ENCODE data around the gene PTPN6.

Gene PTPN6

DNA sequence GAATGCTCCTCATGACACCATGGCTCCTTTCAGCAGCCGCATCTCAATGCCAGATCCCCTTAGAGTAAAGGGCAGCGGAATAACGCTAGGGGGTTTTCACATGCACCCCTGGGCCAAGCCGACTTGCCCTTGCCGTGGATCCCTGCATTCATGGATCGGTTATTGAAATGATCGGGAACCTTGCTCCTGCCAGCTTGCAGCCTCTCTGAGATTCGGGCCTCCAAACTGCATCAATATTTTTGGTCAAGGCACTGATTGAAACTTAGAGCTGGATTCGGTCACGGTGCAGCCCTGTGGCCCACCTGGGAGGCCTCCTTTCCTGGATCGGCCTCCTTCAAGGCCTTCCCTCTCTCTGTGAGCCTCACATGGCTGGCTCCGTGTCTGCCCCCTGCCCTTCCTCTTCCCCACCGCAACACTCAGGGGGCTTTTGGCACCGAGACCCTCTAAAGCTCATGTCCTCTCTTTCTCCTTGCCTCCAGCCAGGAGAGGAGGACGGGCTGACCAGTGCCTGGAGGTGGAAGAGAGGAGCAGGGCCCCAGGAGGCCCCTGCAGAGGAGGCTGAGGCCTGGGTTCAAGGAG is 1.8 kb downstream of the PTPN6 start:
- H3K4me3 ChIP-seq (ENCODE audit: low read length), result peak overlapping the region; percentile 90; the same call in 1 of the 2 replicates
- no peak for TF ChIP-seq ZNF274 (IDR thresholded peaks at IDR 0.05; ENCODE audit: low read depth, low read length)

DNA sequence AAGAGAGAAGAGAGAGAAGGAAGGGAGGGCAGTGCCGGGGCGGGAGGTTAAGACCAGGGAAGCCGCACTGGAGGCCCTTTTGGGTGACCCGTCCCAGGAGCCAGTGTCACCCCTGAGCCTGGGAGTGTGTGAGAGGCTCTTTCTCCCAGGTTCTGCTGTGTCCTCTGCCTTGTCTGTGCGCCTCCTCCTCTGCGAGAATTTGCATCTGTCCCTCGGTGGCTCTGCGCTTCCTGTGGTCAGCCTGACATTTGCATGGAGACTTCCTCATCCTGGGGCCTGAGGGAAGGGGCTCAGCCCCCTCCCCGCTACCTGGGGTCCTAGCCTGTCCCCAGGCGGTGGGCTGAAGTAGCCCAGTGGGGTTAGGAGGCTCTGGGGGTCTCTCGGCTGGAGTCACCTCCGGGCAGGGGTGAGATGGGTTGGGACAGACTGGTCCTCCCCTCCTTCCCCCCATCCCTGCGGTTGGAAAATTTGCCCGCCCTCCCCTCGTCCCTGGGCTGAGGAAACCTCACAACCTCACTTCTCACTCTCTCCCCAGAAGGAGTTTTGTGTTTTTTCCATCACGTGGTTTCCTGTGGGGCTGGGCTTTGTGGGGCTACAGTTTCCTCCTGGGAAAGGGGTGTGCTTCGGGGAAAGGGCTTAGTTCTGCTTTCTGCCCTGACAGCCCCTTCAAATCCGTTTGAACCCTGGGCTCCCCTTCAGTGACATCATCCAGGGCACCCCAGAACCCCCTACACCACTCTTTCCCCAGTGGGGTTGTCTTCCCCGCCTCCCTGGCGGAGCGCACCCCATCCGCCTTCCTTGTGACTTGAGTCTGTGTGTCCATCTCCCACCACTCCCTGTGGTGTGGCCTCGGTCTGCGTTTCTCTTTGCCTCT is 2.5 kb downstream of the PTPN6 start:
- peak overlapping the region; percentile 90; the same call in 1 of the 2 replicates for H3K4me3 ChIP-seq (ENCODE audit: low read length)

DNA sequence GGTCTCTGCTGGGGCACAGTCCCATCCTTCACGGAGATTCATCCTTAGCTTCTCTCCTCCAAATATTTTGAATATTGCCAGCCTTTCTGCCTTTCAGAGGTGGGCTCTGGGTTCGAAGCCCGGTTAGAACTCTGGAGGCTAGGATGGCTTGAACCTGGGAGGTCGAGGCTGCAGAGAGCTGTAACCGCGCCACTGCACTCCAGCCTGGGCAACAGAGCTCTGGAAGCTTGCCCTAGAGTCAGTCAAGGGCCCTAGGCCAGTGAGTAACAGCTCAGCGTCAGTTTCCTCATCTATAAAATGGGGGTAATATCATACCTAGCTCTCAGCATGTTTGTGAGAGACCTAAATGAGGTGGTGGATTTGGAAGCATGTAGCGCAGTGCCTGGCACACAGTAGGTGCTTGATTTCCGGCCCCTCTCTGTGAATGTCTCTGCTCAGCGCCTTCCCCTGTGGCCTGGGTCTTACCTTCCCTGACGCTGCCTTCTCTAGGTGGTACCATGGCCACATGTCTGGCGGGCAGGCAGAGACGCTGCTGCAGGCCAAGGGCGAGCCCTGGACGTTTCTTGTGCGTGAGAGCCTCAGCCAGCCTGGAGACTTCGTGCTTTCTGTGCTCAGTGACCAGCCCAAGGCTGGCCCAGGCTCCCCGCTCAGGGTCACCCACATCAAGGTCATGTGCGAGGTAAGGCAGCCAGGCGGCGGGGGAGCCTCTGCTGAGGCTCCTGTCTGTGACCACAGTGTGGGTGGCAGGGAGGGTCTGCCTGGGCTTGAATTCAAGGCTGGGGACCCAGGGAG is 3.4 kb downstream of the PTPN6 start:
- no peak for TF ChIP-seq ZNF274 (IDR thresholded peaks at IDR 0.05; ENCODE audit: low read depth, low read length)
- H3K4me3 ChIP-seq (ENCODE audit: low read length), result peak overlapping the region; percentile 48; the same call in 1 of the 2 replicates

More for the DNA sequence above, 2.5 kb downstream of the PTPN6 start:
- TF ChIP-seq ZNF274 (IDR thresholded peaks at IDR 0.05; ENCODE audit: low read depth, low read length), result no peak

DNA sequence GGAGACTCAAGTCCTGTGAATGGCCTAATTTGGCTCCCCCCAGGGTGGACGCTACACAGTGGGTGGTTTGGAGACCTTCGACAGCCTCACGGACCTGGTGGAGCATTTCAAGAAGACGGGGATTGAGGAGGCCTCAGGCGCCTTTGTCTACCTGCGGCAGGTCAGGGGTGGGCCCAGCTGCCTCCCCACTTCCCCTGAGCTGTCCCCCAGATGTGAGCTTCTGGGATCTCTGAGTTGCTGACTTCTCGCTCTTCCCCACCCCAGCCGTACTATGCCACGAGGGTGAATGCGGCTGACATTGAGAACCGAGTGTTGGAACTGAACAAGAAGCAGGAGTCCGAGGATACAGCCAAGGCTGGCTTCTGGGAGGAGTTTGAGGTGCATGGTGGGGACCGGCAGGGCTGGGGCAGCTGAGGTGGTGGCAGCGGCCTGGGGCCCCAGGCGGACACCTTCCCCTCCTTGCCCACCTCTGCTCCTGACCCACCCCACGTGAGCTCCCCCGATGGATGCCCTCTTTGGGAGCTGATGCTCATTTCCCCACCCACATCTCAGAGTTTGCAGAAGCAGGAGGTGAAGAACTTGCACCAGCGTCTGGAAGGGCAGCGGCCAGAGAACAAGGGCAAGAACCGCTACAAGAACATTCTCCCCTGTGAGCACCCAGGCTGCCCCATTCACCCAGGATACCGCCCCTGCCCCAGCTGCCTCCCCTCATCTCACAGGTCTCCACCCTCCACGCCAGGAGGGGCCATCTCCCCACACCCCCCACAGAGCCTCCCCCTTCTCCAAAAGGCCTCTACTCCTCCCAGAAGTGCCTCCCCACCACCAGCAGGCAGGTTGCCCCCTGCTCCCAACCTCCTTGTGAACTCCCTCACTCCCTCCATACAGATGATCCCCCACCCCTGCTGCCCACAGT is 4.2 kb downstream of the PTPN6 start:
- no peak overlapping the region; the same call in 1 of the 2 replicates for H3K4me3 ChIP-seq (ENCODE audit: low read length)
- no peak for TF ChIP-seq ZNF274 (IDR thresholded peaks at IDR 0.05; ENCODE audit: low read depth, low read length)

DNA sequence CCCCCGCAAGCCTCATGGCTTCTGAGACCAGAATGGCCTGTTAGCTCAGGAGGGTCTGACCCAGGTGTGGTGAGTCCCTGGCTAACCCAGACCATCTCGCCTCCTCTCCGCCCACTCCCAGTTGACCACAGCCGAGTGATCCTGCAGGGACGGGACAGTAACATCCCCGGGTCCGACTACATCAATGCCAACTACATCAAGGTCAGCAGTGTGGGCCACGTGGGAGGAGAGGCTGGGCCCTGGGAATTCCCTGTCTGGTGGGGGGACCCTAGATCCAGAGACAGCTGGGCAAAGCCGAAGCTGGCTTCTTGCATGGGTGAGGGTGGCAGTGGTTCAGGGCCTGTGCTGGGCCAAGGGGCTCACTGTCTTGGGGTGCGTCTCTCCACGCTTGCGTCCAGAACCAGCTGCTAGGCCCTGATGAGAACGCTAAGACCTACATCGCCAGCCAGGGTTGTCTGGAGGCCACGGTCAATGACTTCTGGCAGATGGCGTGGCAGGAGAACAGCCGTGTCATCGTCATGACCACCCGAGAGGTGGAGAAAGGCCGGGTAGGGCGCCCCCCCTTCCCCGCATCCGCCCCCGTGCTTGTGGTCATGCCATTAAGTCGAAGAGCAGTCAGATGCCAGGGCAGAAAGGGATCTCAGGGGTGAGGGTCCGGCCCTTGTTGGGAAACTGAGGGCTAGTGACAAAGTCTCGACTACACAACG is 5.0 kb downstream of the PTPN6 start:
- H3K4me3 ChIP-seq (ENCODE audit: low read length), result no peak overlapping the region; the same call in 1 of the 2 replicates
- no peak for TF ChIP-seq ZNF274 (IDR thresholded peaks at IDR 0.05; ENCODE audit: low read depth, low read length)

DNA sequence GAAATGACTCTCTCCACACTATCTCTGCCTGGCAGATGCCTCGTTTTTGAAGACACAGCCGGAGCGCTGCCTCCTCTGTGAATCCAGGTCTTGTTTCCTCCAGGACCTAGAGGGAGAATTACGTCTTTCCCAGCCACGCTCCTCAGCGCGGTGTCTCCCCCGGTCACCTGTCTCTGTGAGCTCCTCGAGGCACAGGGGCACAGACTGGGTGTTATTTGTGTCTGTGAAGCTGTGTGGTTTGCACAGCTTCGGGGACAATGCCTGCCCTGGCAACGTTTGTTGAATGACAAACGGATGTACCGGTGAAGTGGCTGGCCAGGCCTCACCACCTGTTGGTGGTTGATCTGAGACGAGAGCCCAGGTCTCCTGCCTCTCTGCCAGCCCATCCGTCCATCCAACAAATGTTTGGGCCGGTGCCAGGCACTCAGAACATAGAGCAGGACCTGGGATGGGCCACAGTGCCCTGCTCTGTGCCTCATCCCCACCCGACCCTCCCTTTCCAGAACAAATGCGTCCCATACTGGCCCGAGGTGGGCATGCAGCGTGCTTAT is 6.1 kb downstream of the PTPN6 start:
- no peak overlapping the region for H3K4me3 ChIP-seq (ENCODE audit: low read length)
- TF ChIP-seq ZNF274 (IDR thresholded peaks at IDR 0.05; ENCODE audit: low read depth, low read length), result no peak

DNA sequence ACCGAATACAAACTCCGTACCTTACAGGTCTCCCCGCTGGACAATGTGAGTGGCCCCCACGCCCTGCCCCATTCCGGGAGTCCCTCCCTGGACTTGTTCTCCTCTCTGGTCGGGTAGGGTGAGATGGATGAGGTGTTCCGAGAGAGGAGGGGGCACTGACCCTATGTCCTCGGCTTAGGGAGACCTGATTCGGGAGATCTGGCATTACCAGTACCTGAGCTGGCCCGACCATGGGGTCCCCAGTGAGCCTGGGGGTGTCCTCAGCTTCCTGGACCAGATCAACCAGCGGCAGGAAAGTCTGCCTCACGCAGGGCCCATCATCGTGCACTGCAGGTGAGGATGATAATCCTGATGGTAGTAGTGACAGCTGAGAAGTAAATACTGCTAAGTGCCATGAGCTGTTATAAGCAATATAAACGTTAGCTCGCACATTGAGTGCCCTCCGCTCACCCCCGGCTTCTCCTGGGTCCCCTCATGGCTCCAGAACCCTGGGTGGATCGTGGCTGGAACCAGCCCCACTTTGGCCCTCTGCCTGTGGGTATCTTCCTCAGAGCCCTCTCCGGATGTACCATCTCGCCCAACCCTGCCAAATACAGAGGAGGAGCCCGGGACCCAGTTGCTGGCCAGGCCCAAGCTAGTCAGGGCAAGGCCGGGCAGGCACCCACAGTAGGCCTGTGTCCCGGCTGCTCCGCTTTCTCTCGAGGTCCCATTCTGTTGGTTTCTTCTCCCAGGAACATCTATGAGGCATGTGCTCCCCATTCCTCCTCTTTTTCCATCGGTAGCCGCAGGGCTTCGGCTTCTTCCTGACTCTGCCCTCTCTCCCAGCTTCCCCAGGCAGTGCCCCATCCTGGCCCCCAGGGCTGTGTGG is 6.8 kb downstream of the PTPN6 start:
- H3K4me3 ChIP-seq (ENCODE audit: low read length), result peak overlapping the region; percentile 37; the same call in 1 of the 2 replicates
- no peak for TF ChIP-seq ZNF274 (IDR thresholded peaks at IDR 0.05; ENCODE audit: low read depth, low read length)

DNA sequence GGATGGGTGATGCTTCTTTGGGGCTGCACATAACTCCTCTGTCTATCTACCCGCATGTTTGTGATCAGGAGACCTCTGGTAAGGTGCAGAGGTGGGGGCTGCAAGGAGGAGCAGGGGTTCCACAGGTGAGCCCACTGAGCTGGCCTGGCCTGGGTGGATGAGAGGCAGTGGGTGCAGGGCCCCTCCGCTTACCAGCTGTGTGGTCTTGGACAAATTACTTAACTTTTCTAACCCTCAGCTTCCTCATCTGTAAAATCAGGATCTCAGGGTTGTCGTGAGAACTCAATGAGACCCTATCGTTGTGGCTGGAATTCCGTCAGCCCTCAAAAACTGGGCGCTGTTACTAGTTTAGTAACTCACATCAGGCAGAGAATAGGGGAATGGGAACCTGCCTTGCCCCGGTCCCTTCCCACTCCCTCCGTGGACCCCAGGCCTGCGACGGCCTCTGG is 7.5 kb downstream of the PTPN6 start:
- peak overlapping the region; percentile 37; the same call in 1 of the 2 replicates for H3K4me3 ChIP-seq (ENCODE audit: low read length)
- no peak for TF ChIP-seq ZNF274 (IDR thresholded peaks at IDR 0.05; ENCODE audit: low read depth, low read length)

DNA sequence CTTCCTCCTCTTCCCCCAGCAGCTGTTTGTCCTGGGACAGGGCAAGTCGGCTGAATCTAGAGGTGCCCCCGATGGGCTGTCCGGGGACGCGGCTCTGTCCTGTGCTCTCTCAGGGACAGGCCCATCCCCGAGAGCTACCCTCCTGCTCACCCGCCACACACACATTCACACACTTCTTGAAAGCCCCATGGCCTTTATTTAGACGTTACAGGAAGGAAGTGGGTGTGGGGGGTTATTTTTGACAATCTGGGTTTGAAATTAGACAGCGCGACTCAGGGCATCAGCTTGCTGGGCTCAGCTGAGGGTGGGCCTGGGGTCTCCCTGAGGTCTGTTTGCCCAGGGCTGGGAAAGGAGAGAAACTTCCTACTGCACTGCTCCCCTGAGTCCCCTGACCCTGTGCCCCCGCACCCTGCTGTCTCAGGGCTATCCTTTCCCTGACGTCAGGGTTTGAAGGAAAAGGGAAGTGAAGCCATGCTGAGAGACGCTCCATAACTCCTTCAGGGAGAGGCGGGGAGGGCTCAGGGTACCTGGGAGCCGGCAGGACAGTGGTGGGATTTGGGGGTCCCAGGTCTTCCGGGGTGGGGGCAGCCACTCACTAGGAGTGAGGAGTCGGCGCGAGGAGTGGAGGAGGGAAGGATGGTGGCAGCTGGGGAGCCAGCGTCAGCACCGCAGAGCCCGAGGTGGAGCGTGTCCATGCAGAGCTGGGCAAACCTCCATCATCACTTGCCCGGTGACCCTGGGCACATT is 8.1 kb downstream of the PTPN6 start:
- no peak for TF ChIP-seq ZNF274 (IDR thresholded peaks at IDR 0.05; ENCODE audit: low read depth, low read length)
- peak overlapping the region; percentile 37; the same call in 1 of the 2 replicates for H3K4me3 ChIP-seq (ENCODE audit: low read length)

DNA sequence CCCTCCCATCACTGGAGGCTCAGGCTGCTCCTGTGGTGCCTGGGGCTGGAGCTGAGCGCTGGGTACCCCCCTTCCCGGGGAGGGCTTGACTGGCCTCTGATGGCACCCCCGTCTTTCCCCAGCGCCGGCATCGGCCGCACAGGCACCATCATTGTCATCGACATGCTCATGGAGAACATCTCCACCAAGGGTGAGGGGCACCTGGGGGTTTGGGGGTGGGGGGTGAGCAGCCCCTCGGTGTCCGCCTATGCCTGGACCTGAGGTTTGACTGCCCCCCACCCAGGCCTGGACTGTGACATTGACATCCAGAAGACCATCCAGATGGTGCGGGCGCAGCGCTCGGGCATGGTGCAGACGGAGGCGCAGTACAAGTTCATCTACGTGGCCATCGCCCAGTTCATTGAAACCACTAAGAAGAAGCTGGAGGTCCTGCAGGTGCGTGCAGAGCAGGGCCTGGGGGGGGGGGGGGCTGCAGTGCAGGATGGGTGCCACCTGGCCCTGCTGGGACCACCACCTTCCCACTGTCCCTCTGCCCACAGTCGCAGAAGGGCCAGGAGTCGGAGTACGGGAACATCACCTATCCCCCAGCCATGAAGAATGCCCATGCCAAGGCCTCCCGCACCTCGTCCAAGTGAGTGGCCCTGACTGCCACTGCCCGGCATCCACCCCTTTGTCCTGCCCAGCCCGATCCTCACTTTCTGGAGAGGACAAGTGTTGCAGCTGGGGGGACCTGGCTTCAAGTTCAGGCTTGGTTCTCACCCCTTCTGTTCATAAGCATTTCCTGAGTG is 8.8 kb downstream of the PTPN6 start:
- TF ChIP-seq ZNF274 (IDR thresholded peaks at IDR 0.05; ENCODE audit: low read depth, low read length), result no peak
- peak overlapping the region; percentile 4; the same call in 1 of the 2 replicates for H3K4me3 ChIP-seq (ENCODE audit: low read length)

Data from GM08714 (cell line).